ENCODE data around the gene SKI.
A peak's percentile ranks its signal among the peaks of the same experiment; 100 is the strongest.

The SKI gene

GRCh38 chr1:2344744-2345296 is 116.7 kb downstream of the SKI start:
- peak in 1 of 5 donors; percentile 6 for DNase-seq

GRCh38 chr1:2345297-2346075 is 117.4 kb downstream of the SKI start:
- DNase-seq: peak in 2 of 5 donors; percentile 1 to 9

- DNase-seq: peak in 3 of 5 donors; percentile 1 to 5 (median 2)
Measured at GRCh38 chr1:2346691-2347408, 118.7 kb downstream of the SKI start.

- peak in 2 of 5 donors; percentile 3 to 6 for DNase-seq
Measured at GRCh38 chr1:2347409-2347785, 119.3 kb downstream of the SKI start.

GRCh38 chr1:2347896-2348295 is 119.8 kb downstream of the SKI start:
- DNase-seq: peak in 1 of 5 donors; percentile 3

GRCh38 chr1:2348346-2349325 is 120.5 kb downstream of the SKI start:
- peak in 1 of 5 donors; percentile 0 for DNase-seq

- DNase-seq: no peak
Measured at GRCh38 chr1:2349806-2350205, 121.7 kb downstream of the SKI start.

GRCh38 chr1:2350501-2350900 is 122.4 kb downstream of the SKI start:
- no peak for DNase-seq

GRCh38 chr1:2350911-2351655 is 123.0 kb downstream of the SKI start:
- no peak for DNase-seq

- DNase-seq: no peak
Measured at GRCh38 chr1:2351723-2352122, 123.6 kb downstream of the SKI start.

- no peak for DNase-seq
Measured at GRCh38 chr1:2352341-2352896, 124.3 kb downstream of the SKI start.

GRCh38 chr1:2352897-2353550 is 124.9 kb downstream of the SKI start:
- DNase-seq: no peak

GRCh38 chr1:2353551-2354438 is 125.7 kb downstream of the SKI start:
- no peak for DNase-seq

- DNase-seq: no peak
Measured at GRCh38 chr1:2354511-2355372, 126.6 kb downstream of the SKI start.

- DNase-seq: peak in 1 of 5 donors; percentile 8
Measured at GRCh38 chr1:2355373-2356261, 127.5 kb downstream of the SKI start.

GRCh38 chr1:2356401-2356800 is 128.3 kb downstream of the SKI start:
- no peak for DNase-seq

All from T-helper 1 cell (primary cell).